ENCODE measurements around the gene LRP1-AS. TPM values are rescaled to one million over a fixed set of nuclear protein-coding genes. Genes with fewer than 3 reads are reported as not detected.

LRP1-AS gene
- polyA plus RNA-seq, 2 donors = not detected

- H3K27ac ChIP-seq (ENCODE audit: low read depth in 2 of 2, low read length in 1 of 2) = no peak overlapping the region
- WGBS, 2 donors = 69 to 71% methylated on average over 11 of the region's 11 CpGs
- no peaks in the 10 kb centered on the region for H3K9me3 ChIP-seq (ENCODE audit: control insufficient read depth in 2 of 2, insufficient read depth in 1 of 2, low read depth in 1 of 2, low read length in 1 of 2)
- H3K4me1 ChIP-seq (ENCODE audit: control insufficient read depth in 2 of 2, insufficient read depth in 2 of 2, low read length in 1 of 2) = peaks cover 4 to 48% of the 10 kb centered on the region in 2 donors
- no peak overlapping the region for H3K4me3 ChIP-seq (ENCODE audit: low read depth in 1 of 2, low read length in 2 of 2)
- H3K36me3 ChIP-seq (ENCODE audit: control insufficient read depth in 2 of 2, insufficient read depth in 2 of 2, low read length in 1 of 2) = peaks cover 4 to 22% of the 10 kb centered on the region in 2 donors
- no peaks in the 10 kb centered on the region for H3K27me3 ChIP-seq (ENCODE audit: control insufficient read depth in 1 of 2, insufficient read depth in 2 of 2, low read length in 2 of 2)
These were observed 25.7 kb upstream of the LRP1-AS start for GRCh38 chr12:57173089-57173488.

- Histone ChIP-seq H3K27ac (ENCODE audit: low read depth in 2 of 2, low read length in 1 of 2) (peak overlapping the region; percentile 66 to 74), H3K4me3 (ENCODE audit: low read depth in 1 of 2, low read length in 2 of 2) (no peak overlapping the region), H3K9me3 (ENCODE audit: control insufficient read depth in 2 of 2, insufficient read depth in 1 of 2, low read depth in 1 of 2, low read length in 1 of 2) (no peaks in the 10 kb centered on the region), H3K36me3 (ENCODE audit: control insufficient read depth in 2 of 2, insufficient read depth in 2 of 2, low read length in 1 of 2) (peaks cover 4 to 20% of the 10 kb centered on the region in 2 donors), H3K4me1 (ENCODE audit: control insufficient read depth in 2 of 2, insufficient read depth in 2 of 2, low read length in 1 of 2) (peaks cover 0 to 47% of the 10 kb centered on the region in 2 donors), H3K27me3 (ENCODE audit: control insufficient read depth in 1 of 2, insufficient read depth in 2 of 2, low read length in 2 of 2) (no peaks in the 10 kb centered on the region)
- WGBS, 2 donors = 23 to 33% methylated on average over 4 of the region's 4 CpGs
These were observed 24.2 kb upstream of the LRP1-AS start for GRCh38 chr12:57171668-57172067.

- H3K4me1 ChIP-seq (ENCODE audit: control insufficient read depth in 2 of 2, insufficient read depth in 2 of 2, low read length in 1 of 2) = peaks cover 0 to 47% of the 10 kb centered on the region in 2 donors
- H3K36me3 ChIP-seq (ENCODE audit: control insufficient read depth in 2 of 2, insufficient read depth in 2 of 2, low read length in 1 of 2) = peaks cover 4 to 22% of the 10 kb centered on the region in 2 donors
- H3K9me3 ChIP-seq (ENCODE audit: control insufficient read depth in 2 of 2, insufficient read depth in 1 of 2, low read depth in 1 of 2, low read length in 1 of 2) = no peaks in the 10 kb centered on the region
- WGBS, 2 donors = 61 to 69% methylated on average over 4 of the region's 4 CpGs
- no peak overlapping the region for H3K4me3 ChIP-seq (ENCODE audit: low read depth in 1 of 2, low read length in 2 of 2)
- peak overlapping the region; percentile 66 to 74 for H3K27ac ChIP-seq (ENCODE audit: low read depth in 2 of 2, low read length in 1 of 2)
- no peaks in the 10 kb centered on the region for H3K27me3 ChIP-seq (ENCODE audit: control insufficient read depth in 1 of 2, insufficient read depth in 2 of 2, low read length in 2 of 2)
These were observed 23.5 kb upstream of the LRP1-AS start for GRCh38 chr12:57170927-57171326.

- Histone ChIP-seq H3K36me3 (ENCODE audit: control insufficient read depth in 2 of 2, insufficient read depth in 2 of 2, low read length in 1 of 2) (peaks cover 4 to 23% of the 10 kb centered on the region in 2 donors), H3K9me3 (ENCODE audit: control insufficient read depth in 2 of 2, insufficient read depth in 1 of 2, low read depth in 1 of 2, low read length in 1 of 2) (no peaks in the 10 kb centered on the region), H3K4me1 (ENCODE audit: control insufficient read depth in 2 of 2, insufficient read depth in 2 of 2, low read length in 1 of 2) (peaks cover 0 to 50% of the 10 kb centered on the region in 2 donors), H3K4me3 (ENCODE audit: low read depth in 1 of 2, low read length in 2 of 2) (no peak overlapping the region), H3K27me3 (ENCODE audit: control insufficient read depth in 1 of 2, insufficient read depth in 2 of 2, low read length in 2 of 2) (no peaks in the 10 kb centered on the region), H3K27ac (ENCODE audit: low read depth in 2 of 2, low read length in 1 of 2) (peak overlapping the region in 1 of 2 donors; percentile 45)
- WGBS, 2 donors = 94 to 97% methylated on average over 1 of the region's 1 CpG
These were observed 23.0 kb upstream of the LRP1-AS start for GRCh38 chr12:57170408-57170807.

GRCh38 chr12:57169969-57170368, 22.6 kb upstream of the LRP1-AS start:
- Histone ChIP-seq H3K36me3 (ENCODE audit: control insufficient read depth in 2 of 2, insufficient read depth in 2 of 2, low read length in 1 of 2) (peaks cover 6 to 25% of the 10 kb centered on the region in 2 donors), H3K27me3 (ENCODE audit: control insufficient read depth in 1 of 2, insufficient read depth in 2 of 2, low read length in 2 of 2) (no peaks in the 10 kb centered on the region), H3K4me1 (ENCODE audit: control insufficient read depth in 2 of 2, insufficient read depth in 2 of 2, low read length in 1 of 2) (peaks cover 0 to 46% of the 10 kb centered on the region in 2 donors), H3K27ac (ENCODE audit: low read depth in 2 of 2, low read length in 1 of 2) (peak overlapping the region; percentile 47 to 52), H3K9me3 (ENCODE audit: control insufficient read depth in 2 of 2, insufficient read depth in 1 of 2, low read depth in 1 of 2, low read length in 1 of 2) (no peaks in the 10 kb centered on the region), H3K4me3 (ENCODE audit: low read depth in 1 of 2, low read length in 2 of 2) (no peak overlapping the region)
- 44 to 51% methylated on average over 7 of the region's 7 CpGs for WGBS, 2 donors

- WGBS, 2 donors = 87 to 88% methylated on average over 23 of the region's 23 CpGs
- Histone ChIP-seq H3K9me3 (ENCODE audit: control insufficient read depth in 2 of 2, insufficient read depth in 1 of 2, low read depth in 1 of 2, low read length in 1 of 2) (no peaks in the 10 kb centered on the region), H3K27me3 (ENCODE audit: control insufficient read depth in 1 of 2, insufficient read depth in 2 of 2, low read length in 2 of 2) (no peaks in the 10 kb centered on the region), H3K36me3 (ENCODE audit: control insufficient read depth in 2 of 2, insufficient read depth in 2 of 2, low read length in 1 of 2) (peaks cover 6 to 26% of the 10 kb centered on the region in 2 donors), H3K27ac (ENCODE audit: low read depth in 2 of 2, low read length in 1 of 2) (peak overlapping the region; percentile 47 to 52), H3K4me1 (ENCODE audit: control insufficient read depth in 2 of 2, insufficient read depth in 2 of 2, low read length in 1 of 2) (peaks cover 0 to 45% of the 10 kb centered on the region in 2 donors), H3K4me3 (ENCODE audit: low read depth in 1 of 2, low read length in 2 of 2) (no peak overlapping the region)
These were observed 21.8 kb upstream of the LRP1-AS start for GRCh38 chr12:57169046-57169795.

GRCh38 chr12:57168058-57168457, 20.6 kb upstream of the LRP1-AS start:
- Histone ChIP-seq H3K36me3 (ENCODE audit: control insufficient read depth in 2 of 2, insufficient read depth in 2 of 2, low read length in 1 of 2) (peaks cover 6 to 17% of the 10 kb centered on the region in 2 donors), H3K9me3 (ENCODE audit: control insufficient read depth in 2 of 2, insufficient read depth in 1 of 2, low read depth in 1 of 2, low read length in 1 of 2) (no peaks in the 10 kb centered on the region), H3K27ac (ENCODE audit: low read depth in 2 of 2, low read length in 1 of 2) (peak overlapping the region in 1 of 2 donors; percentile 0), H3K4me1 (ENCODE audit: control insufficient read depth in 2 of 2, insufficient read depth in 2 of 2, low read length in 1 of 2) (peaks cover 0 to 42% of the 10 kb centered on the region in 2 donors), H3K27me3 (ENCODE audit: control insufficient read depth in 1 of 2, insufficient read depth in 2 of 2, low read length in 2 of 2) (no peaks in the 10 kb centered on the region), H3K4me3 (ENCODE audit: low read depth in 1 of 2, low read length in 2 of 2) (no peak overlapping the region)
- 81 to 89% methylated on average over 10 of the region's 10 CpGs for WGBS, 2 donors

GRCh38 chr12:57166971-57167371, 19.6 kb upstream of the LRP1-AS start:
- H3K9me3 ChIP-seq (ENCODE audit: control insufficient read depth in 2 of 2, insufficient read depth in 1 of 2, low read depth in 1 of 2, low read length in 1 of 2) = no peaks in the 10 kb centered on the region
- no peak overlapping the region for H3K4me3 ChIP-seq (ENCODE audit: low read depth in 1 of 2, low read length in 2 of 2)
- WGBS, 2 donors = 44 to 51% methylated on average over 10 of the region's 10 CpGs
- peaks cover 0 to 37% of the 10 kb centered on the region in 2 donors for H3K4me1 ChIP-seq (ENCODE audit: control insufficient read depth in 2 of 2, insufficient read depth in 2 of 2, low read length in 1 of 2)
- peaks cover 6 to 23% of the 10 kb centered on the region in 2 donors for H3K36me3 ChIP-seq (ENCODE audit: control insufficient read depth in 2 of 2, insufficient read depth in 2 of 2, low read length in 1 of 2)
- H3K27me3 ChIP-seq (ENCODE audit: control insufficient read depth in 1 of 2, insufficient read depth in 2 of 2, low read length in 2 of 2) = no peaks in the 10 kb centered on the region
- H3K27ac ChIP-seq (ENCODE audit: low read depth in 2 of 2, low read length in 1 of 2) = peak overlapping the region; percentile 69 to 92

- H3K27ac ChIP-seq (ENCODE audit: low read depth in 2 of 2, low read length in 1 of 2) = peak overlapping the region in 1 of 2 donors; percentile 62
- no peaks in the 10 kb centered on the region for H3K27me3 ChIP-seq (ENCODE audit: control insufficient read depth in 1 of 2, insufficient read depth in 2 of 2, low read length in 2 of 2)
- peaks cover 0 to 26% of the 10 kb centered on the region in 2 donors for H3K4me1 ChIP-seq (ENCODE audit: control insufficient read depth in 2 of 2, insufficient read depth in 2 of 2, low read length in 1 of 2)
- H3K9me3 ChIP-seq (ENCODE audit: control insufficient read depth in 2 of 2, insufficient read depth in 1 of 2, low read depth in 1 of 2, low read length in 1 of 2) = no peaks in the 10 kb centered on the region
- H3K4me3 ChIP-seq (ENCODE audit: low read depth in 1 of 2, low read length in 2 of 2) = no peak overlapping the region
- peaks cover 3 to 31% of the 10 kb centered on the region in 2 donors for H3K36me3 ChIP-seq (ENCODE audit: control insufficient read depth in 2 of 2, insufficient read depth in 2 of 2, low read length in 1 of 2)
- 57 to 66% methylated on average over 18 to 19 of the region's 19 CpGs for WGBS, 2 donors
These were observed 18.3 kb upstream of the LRP1-AS start for GRCh38 chr12:57165741-57166140.
